Panc1 (cell line): ENCODE measurements around the gene C1orf226.

ENCODE experiments used
- SIN3A ChIP-seq: IDR thresholded peaks from 2 replicates; pipeline ENCODE4 v1.6.1; 2012; ENCODE audit warnings: low read depth, mild to moderate bottlenecking, low read length, moderate library complexity, borderline replicate concordance; ENCODE audit not compliant: insufficient read depth
- TF ChIP-seq, protein P1 (sequence below): fragments of 450-650 bp; IDR thresholded peaks from 2 replicates; pipeline ENCODE4 v1.5.1; 2017; ENCODE audit warnings: mild to moderate bottlenecking

DNA sequence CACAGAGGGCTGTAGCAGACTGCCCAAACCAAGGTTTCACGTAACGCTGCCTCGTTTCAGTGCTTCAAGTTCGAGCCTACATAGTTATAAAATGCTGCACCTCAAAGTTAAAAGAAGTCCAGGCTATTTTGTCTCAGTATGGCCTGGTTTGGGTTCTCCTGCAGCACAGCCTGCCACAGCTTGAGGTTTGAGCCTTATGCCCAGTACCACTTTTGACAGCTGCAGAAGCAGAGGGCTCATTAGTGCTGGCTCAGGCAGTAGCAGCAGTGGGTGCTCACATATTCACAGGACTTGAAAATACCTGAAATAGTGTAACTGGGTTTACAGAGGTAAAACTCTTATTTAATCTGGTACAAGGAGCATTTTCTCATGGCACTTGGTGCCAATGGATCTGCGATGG lies 20.2 kb upstream of the C1orf226 start:
- TF ChIP-seq, protein P1, sequence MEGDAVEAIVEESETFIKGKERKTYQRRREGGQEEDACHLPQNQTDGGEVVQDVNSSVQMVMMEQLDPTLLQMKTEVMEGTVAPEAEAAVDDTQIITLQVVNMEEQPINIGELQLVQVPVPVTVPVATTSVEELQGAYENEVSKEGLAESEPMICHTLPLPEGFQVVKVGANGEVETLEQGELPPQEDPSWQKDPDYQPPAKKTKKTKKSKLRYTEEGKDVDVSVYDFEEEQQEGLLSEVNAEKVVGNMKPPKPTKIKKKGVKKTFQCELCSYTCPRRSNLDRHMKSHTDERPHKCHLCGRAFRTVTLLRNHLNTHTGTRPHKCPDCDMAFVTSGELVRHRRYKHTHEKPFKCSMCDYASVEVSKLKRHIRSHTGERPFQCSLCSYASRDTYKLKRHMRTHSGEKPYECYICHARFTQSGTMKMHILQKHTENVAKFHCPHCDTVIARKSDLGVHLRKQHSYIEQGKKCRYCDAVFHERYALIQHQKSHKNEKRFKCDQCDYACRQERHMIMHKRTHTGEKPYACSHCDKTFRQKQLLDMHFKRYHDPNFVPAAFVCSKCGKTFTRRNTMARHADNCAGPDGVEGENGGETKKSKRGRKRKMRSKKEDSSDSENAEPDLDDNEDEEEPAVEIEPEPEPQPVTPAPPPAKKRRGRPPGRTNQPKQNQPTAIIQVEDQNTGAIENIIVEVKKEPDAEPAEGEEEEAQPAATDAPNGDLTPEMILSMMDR, result no peak
- no peak for TF ChIP-seq SIN3A
